ENCODE data around the gene FFAR2.
"Not testable (repeated sequence)": the region's sequence is repeated elsewhere in the genome, so short reads cannot be mapped to it uniquely, and the experiment has no call there.

The FFAR2 gene

GRCh38 chr19:35447606-35448469 is at the start of gene FFAR2:
Gene FFAR2 (plus strand): TSS chr19:35448257. CDS start chr19:35449715, 1,458 bp downstream.
- DNase-seq = no peak

- no peak for DNase-seq
Observed at GRCh38 chr19:35398570-35398969, 49.5 kb upstream of the FFAR2 start.

DNA sequence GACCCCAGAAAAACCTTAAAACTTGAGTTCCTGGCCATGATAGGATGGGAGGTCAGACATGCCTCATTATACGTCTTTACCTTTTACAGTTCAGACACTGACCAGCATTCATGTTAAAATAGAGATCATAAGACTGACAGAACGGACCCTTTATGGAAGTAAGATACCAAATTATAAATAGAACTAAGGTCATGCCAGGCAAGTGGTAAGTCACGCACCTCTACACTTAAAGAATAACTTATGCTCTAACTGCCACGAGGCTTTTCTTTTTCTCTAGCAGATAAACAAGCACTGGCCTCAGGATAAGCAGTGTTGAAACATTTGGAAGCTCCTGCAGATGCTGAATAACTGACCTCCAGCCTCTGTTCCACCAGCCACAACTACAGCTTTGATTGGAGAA is 48.8 kb upstream of the FFAR2 start:
- no peak for DNase-seq

GRCh38 chr19:35399948-35400772 is 47.9 kb upstream of the FFAR2 start:
- no peak for DNase-seq

DNA sequence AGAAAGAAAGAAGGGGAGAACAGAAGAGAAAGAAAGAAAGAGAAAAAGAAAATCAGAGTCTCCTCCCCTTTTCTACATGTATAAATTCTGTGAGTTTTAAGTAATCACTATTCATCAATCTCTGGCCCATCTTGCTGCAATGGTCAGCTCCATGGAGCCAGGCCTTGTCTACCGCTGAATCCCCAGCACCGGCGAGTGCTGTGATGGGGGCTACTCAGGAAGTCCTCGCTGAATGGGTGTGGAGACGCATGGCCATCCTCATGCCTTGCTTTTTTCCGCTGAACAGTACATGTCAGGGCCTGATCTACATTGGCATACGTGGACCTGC is 47.3 kb upstream of the FFAR2 start:
- DNase-seq = no peak

DNA sequence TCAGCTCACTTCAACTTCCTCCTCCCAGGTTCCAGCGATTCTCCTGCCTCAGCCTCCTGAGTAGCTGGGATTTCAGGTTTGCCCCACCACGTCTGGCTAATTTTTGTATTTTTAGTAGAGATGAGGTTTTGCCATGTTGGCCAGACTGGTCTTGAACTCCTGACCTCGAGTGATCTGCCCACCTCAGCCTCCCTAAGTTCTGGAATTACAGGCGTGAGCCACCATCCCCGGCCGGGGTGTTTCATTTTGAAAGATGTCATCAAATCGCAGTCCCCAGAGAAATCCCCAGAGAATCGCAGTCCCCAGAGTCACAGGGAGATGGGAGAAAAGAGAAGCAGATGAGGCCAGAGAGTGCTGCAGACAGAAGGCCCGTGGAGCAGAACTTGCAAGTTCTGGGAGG is 46.6 kb upstream of the FFAR2 start:
- DNase-seq = not testable (repeated sequence)

DNA sequence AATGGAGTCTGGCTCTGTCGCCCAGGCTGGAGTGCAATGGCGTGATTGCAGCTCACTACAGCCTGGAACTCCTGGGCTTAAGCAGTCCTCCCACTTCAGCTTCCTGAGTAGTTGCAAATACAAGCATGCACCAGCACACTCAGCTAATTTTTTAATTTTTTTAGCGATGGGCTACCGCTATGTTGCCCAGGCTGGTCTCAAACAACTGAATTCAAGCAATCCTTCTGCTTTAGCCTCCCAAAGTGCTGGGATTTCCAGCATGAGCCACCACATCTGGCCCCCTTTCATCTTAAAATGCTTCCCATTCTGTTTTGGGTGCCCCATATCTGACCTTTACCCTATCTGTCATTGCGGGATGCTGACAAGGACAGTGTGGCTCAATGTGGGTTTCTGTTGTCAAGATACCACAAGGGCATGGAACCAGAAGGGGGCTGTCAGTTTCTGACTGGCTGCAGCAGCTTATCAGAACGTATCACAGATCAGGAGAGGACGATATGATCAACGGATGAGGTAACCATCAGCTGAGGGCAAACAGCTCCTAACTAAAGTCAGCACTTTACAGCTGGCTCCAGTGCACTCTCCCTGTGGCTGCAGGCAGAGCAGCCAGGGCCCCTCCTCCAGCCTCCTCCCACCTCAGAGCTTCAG is 44.8 kb upstream of the FFAR2 start:
- DNase-seq = no peak

- DNase-seq = no peak
Observed at GRCh38 chr19:35404879-35405622, 43.0 kb upstream of the FFAR2 start.

DNA sequence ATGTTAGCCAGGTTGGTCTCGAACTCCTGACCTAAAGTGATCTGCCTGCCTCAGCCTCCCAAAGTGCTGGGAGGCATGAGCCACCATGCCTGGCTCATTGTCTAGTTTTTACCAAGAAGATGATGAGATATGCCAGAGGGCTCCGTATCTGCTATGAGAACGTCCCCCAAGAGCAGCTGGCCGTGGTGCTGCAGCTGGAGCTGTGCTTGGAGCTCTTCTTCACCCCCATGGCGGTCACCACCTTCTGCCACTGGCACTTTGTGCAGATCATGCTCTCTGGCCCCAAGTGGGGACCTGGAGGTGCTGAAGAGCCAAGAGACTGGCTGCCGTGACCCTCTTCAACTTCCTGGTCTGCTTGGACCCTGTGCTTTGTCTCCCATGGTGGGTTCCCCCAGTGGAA is 40.4 kb upstream of the FFAR2 start:
- no peak for DNase-seq

DNA sequence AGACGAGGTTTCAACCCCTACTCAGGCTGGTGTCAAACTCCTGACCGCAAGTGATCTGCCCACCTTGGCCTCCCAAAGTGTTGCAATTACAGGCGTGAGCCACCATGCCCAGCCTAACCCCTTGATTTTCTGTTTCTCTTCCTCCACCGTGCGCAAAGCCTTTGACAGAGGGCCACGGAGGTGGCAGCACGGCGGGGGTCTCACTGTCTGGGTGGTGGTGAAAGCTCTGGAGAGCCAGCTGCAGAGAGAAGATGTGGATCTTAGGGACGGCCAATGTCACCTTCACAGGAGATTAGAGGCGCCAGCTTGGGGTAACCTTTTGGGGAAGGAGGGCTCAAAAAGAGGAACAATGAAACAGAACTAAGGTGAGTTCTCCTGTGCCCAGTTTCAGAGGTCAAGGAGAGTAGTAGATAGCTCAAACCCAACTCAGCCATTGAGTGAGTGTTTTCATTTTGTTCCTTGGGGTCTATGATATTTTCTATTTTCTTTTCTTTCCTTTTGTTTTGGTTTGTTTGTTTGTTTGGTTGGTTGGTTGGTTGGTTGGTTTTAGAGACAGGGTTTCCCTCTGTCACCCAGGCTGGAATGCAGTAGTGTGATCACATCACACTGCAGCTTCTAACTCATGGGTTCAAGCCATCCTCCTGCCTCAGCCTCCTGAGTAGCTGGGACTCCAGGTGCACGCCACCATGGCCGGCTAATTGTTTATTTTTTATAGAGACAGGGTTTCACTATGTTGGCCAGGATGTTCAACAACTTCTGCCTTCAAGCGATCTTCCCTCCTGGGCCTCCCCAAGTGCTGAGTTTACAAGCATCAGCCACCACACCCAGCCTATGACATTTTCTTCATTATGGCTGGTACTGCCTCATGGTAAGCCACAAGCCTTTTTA is 39.5 kb upstream of the FFAR2 start:
- DNase-seq = no peak

DNA sequence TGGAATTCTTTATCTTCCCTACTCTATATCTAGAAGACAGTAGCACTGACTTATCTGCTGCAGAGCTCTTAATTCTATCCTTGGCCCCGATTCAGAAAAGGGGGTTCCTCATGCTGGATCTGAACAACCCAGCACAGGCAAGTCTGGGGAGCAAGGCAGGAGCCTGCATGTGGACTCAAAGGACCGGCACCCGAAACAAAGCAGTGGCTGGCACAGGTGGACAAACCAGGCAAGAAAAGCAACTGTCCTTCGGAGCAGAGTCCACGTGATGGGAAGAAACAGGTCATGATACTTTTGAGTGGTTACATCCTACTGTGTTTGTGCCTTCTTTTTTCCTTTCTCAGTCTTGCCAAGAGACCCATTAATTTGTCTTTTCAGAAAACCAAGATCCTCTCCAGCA is 38.9 kb upstream of the FFAR2 start:
- no peak for DNase-seq

GRCh38 chr19:35410487-35410886 is 37.6 kb upstream of the FFAR2 start:
- DNase-seq = no peak

- DNase-seq = no peak
Observed at GRCh38 chr19:35414442-35414841, 33.6 kb upstream of the FFAR2 start.

GRCh38 chr19:35416331-35416730 is 31.7 kb upstream of the FFAR2 start:
- DNase-seq = no peak

- no peak for DNase-seq
Observed at GRCh38 chr19:35417278-35417677, 30.8 kb upstream of the FFAR2 start.

DNA sequence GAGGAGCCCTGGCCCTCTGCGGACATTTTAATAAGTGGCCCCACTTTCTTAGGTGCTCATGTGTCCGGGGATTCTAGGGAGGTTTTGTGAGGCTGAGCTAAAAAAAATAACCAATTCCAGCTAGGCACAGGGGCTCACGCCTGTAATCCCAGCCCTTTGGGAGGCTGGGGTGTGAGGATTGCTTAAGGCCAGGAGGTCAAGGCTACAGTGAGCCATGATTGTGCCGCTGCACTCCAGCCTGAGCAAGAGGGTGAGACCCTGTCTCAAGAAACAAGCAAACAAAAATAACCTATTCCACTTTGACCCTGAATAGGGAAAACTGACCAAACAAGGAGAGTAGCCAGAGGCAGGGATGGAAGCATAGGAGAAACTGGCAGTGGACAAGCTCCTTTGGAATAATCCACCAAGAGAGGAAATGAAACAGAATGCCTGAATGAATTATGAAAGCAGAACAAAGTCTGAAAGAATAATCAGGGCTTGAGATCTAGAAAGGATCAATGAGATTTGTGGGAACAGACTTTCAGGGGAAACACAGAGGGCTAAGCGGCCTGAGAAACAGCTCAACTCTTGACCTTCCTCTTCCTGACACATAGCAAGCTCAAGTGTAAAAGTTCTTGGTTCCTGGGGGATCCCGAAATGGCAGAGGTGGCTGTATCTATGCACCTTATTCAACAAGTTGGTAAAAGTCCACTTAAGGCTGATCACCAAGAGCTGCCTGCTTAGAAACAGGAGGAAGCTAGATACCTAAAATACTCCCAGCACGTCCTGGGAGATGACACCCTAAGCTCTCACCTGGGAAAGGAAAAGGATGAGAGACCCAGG is 30.1 kb upstream of the FFAR2 start:
- no peak for DNase-seq

DNA sequence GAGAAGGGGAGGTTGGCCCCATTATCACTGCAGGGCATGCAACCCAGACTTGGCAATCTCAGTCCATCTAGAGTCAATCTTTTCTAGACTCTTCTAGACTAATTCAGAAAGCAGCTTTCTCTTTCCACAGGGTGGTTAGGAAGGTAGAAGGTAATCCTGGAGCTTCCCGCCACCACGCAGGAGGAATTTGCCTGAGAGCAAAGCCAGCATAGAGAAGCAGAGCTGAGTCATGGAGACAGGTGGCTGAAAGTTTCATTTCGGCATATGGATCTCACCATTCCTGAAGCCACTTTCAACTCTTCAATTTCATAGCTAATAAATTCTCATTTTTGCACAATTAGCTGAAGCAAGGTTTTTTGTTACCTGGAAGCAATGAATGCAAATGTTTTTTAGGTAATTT is 29.0 kb upstream of the FFAR2 start:
- no peak for DNase-seq

- DNase-seq = no peak
Observed at GRCh38 chr19:35419805-35420204, 28.3 kb upstream of the FFAR2 start.

DNA sequence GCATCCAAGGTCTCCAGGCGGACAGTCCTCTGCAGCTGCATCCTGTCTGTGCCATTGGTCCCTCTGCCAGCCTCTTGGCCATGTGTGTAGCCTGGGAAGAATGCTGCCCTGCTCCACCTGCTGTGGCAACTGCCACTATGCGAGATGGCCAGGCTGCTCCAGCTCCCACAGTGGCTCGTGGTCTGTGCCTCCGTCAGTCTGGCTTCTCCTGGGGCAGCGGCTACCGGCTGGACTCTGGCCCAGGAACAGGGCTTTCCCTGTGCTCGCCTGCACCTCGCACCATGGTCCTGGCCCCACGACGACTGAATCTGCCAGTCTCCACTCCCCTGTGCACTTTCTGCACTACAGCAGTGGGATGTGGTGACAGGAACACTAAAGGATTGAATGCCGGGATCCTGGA is 26.7 kb upstream of the FFAR2 start:
- DNase-seq = no peak

- DNase-seq = not testable (repeated sequence)
Observed at GRCh38 chr19:35423406-35423805, 24.7 kb upstream of the FFAR2 start.

DNA sequence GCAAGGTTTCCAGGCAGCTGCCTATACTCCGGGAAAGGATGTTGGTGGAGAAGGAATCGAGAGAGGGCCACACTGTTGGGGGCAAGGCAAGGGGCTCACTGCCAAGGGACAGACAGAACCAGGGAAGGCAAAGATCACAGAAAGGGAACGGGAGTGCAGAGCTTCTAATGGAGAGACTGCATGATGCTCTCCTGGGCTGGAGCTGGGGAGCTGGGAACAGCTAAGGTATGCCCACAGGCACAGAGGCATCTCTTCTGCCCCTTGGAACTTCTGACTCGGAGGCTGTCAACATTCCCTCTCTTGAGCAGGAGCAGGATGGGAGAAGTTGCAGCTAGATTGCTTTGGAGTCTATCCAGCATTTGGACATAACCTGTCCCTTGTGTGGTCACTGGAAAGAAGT is 22.4 kb upstream of the FFAR2 start:
- DNase-seq = no peak
